T follicular helper cell (primary cell): ENCODE measurements around the gene OR52K2.
"Not testable (repeated sequence)": the region's sequence is repeated elsewhere in the genome, so short reads cannot be mapped to it uniquely, and the experiment has no call there.

Source experiments
- DNase-seq: peaks from one replicate; pipeline ENCODE4 v3.0.0-alpha.2; 2020; ENCODE audit warnings: low read depth

The OR52K2 gene

DNA sequence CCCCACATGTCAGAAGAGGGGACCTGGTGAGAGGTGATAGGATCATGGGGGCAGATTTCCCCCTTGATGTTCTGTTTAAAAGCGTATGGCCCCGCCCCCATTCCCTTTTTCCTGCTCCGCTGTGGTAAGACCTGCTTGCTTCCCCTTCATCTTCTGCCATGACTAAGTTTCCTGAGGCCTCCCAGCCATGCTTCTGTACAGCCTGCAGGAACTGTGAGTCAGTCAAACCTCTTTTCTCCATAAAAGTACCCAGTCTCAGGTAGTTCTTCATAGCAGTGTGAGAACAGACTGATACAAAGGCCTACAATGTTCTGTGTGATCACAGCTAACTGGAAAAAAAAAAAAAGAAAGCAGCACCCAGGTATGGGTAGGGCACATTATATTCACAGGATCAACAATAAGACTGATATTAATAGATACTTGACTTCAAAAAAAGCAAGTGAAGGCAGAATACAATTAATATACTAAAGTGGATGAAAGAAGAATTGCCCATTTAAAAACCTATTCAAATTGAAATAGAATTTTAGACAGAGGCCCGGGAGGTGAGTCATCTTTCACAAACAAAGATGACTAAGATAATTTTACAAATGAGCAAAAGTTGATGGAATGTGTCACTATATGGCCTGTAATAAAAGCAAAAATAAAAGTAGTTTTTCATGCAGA is 31.6 kb downstream of the OR52K2 start:
- no peak for DNase-seq

DNA sequence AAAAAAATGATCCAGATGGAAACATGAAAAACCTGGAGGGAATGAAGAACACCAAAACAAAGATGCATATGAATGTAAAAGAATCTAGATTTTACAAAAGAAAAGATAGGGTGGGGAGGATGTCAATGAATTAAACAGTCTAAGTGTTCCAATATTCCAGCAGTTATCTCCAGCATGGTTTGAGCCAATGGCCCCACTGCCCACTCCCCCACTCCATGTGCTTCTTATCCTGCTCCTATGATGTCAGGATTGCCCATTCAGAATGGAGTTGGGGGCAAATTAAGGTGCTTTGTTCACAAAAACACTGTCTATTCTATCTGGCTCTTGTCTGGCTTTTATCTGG is 32.1 kb downstream of the OR52K2 start:
- DNase-seq = no peak

DNA sequence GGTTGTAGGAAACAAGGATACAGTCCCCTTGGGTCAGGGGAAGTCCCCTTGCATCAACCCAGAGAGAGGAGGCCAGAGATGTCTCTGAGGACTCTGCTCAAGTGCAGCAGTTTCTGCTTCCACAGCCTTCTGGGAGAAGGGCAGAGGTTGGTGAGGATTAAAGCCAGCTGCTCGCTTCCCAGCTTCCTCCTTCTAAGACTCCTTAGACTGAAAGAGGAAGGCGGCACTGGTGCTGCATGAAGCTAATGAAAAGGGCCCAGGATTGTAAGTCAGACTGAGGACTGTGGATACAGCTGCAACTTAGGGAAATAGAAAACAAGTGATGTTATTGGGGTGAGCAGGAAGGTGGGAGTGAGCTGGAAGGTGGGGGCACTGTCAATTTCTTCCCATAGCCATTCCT is 33.4 kb downstream of the OR52K2 start, which contains the start of gene OR52K1:
Gene OR52K1 (plus strand): TSS at position 202 of the 400 bp plus-strand sequence. CDS start 6,255 bp downstream, outside the sequence.
- DNase-seq = no peak

DNA sequence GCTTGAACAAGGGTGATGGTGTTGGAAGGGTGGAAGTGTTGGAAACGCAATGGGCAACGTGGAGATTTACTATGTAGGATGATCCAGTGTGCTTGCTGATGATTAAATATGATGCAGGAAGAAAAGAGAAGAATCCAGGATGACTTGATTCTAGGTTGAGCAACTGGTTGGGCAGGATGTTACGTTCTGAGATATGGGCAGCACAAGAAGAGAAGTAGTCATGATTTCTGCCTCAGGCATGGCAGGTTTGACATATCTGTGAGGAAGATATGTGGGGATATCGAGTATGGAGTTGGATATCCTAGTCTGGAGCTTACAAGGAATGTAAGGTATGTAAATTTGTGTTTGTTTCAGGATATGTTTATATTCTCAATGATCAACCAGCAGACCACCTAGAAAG is 35.2 kb downstream of the OR52K2 start:
- no peak for DNase-seq

DNA sequence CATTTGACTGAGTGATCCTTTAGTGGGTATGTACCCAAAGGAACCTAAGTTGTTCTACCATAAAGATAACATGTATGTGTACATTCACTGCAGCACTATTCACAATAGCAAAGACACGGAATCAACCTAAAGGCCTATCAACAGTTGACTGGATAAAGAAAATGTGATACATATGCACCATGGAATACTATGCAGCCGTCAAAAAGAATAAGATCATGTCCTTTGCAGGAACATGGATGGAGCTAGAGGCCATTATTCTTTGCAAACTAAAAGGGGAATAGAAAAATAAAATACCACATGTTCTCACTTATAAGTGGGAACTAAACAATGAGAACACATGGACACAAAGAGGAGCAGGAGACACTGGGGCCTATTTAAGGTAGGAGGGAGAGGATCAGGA is 42.3 kb downstream of the OR52K2 start:
- not testable (repeated sequence) for DNase-seq

DNA sequence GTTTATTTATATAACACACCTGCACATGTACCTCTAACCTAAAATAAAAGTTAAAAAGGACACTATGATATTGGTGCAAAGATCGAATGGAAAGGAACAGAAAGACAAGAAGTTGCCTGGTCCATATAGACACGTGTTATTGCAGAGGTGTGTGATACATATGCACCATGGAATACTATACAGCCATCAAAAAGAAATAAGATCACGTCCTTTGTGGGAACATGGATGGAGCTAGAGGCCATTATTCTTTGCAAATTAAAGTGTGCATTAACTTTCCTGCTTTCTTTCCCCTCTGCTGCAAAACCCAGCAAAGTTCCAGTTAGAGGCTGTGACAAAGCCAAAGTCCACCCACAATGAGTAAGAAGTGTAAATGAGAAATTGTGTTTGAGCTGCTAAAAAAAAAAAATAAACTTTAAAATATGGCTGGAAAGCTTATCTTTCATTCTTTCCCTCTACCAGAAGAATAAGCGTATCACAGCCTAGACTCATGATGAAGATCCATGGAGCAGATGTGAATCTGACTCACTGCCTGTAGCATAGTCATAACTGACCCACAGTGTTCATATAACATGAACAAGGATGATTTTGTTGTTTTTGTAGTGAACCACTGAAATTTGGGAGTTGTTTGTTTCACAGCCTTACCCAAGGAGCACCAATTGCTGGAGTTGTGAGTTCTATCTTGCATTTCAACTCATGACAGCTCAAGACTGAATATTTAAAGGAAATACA is 42.9 kb downstream of the OR52K2 start:
- DNase-seq = no peak

DNA sequence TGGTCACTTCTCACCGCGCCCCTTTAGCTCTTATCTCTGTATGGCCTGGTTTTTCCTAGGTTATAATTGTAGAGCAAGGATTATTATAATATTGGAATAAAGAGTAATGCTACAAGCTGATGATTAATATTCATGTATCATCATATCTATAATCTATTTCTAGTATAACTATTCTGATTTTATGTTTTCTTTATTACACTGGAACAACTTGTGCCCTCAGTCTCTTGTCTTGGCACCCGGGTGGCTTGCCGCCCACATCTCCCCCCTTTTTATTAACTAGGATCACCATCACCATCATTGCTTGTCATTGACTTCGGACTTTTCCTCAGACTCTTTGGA is 44.4 kb downstream of the OR52K2 start:
- no peak for DNase-seq

DNA sequence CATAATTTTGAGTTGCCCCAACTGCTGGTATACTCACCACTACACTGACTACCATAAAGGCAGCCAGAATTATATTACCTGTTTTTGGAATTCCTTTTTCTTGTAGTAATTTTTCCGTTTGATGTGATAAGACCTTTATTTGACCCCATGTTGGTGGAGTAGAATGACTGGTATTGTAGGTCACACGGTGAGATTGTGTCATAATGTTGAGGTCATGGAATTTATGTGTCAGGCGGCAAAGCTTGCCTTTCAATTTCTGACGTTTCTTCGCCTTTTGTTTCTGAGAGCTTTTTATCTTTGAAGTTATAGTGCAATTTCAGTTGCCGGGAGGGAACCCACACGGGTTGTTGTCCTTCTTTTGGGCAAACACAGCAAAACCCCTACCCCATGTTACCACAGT is 46.4 kb downstream of the OR52K2 start:
- DNase-seq = no peak

DNA sequence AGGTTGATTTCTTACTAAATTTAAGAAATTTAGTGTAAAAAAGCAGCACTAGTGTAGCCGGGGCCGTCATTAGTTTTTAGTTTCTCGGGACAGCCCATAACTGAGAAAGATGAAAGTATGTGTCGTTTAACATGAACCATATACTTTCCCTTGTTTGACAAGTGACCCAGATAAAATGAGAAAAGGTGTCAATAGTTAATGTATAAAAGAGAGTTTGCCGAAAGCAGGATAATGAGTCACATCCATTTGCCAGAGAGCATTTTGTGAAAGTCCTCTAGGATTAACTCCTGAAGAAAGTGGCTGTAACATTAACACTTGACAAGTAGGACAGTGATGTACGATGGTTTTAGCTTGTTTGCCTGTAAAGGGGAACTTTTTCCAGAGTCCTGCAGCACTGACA is 46.9 kb downstream of the OR52K2 start:
- DNase-seq = no peak

DNA sequence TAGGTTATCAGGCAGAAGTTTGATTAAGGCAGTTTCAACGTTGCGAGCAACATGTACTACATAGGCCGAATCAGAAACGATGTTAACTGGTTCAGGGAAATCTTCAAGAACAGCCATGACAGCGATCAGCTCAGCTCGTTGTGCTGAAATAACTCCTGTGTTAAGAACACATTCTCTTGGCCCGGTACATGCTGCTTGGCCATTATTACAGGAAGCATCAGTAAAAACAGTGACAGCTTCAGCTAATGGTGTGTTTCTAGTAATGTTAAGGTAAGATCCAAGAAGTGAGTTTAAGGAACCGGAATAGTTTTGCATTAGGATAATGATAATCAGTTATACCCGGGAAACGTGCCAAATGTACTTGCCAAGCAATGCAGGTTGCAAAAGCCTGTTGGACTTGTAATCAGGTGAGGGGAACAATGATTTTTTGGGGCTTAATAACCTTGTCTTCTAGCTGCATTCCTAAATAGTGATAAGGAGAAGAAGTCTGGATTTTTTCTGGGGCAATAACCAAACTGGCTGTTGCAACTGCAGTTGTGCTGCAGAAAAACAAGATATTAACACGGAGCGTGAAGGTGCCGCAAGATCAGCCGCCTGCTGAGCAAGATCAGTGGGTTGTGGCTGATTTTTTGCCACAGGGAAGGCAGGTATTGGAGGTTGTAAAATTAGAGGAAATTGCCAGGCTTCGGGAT is 47.6 kb downstream of the OR52K2 start:
- no peak for DNase-seq
